ENCODE measurements around the gene PPP1R13B.

- TF ChIP-seq CTCF (IDR thresholded peaks at IDR 0.05) = no peak
- TF ChIP-seq POLR2A (IDR thresholded peaks at IDR 0.05) = no peak
- TF ChIP-seq EP300 (IDR thresholded peaks at IDR 0.05) = no peak
Measured at GRCh38 chr14:103869406-103870143, 22.2 kb upstream of the PPP1R13B start.
